ENCODE data around the gene AMOTL1.

Gene AMOTL1

DNA sequence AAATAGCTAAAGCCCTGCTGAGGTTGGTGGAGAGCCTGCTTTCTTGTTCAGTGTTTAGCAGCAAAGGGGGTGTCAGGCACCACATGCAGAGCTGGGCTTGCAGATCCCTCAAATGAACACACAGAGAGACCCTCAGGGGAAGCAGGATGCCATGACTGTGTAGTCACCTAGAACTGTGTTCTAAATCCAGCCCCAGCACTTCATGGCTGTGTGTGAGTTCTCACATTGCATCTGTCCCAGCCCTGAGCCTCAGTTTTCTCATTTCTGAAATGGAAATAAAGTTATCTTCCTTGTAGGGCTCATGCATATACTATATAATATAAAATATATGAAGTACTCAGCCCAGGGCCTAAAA is 158.1 kb downstream of the AMOTL1 start:
- Histone ChIP-seq H3K9ac (ENCODE audit: low read depth, low read length) (peak overlapping the region; percentile 19), H3K36me3 (ENCODE audit: insufficient read depth, low read length) (no peaks in the 10 kb centered on the region), H3K4me2 (ENCODE audit: low read length) (peak overlapping the region; percentile 31), H3K4me1 (ENCODE audit: control insufficient read depth, insufficient read depth, low read length) (peaks cover 31% of the 10 kb centered on the region), H3K4me3 (ENCODE audit: low read length) (no peak overlapping the region), H3K9me3 (replicated peaks; ENCODE audit: low read length) (no peaks in the 10 kb centered on the region), H3K27me3 (ENCODE audit: control insufficient read depth, insufficient read depth, low read length) (no peaks in the 10 kb centered on the region)

All from skeletal muscle satellite cell (primary cell).